Parathyroid adenoma (tissue), 2 donors: Measurements from ENCODE around the gene PARVA.

Experiments used
- H2AFZ ChIP-seq: fragments of 300-600 bp; sonication (generic); one replicate; pipeline ENCODE4 v1.7.0; 2017; ENCODE audit warnings: antibody characterized with exemption, mild to moderate bottlenecking
- H3K27ac ChIP-seq: fragments of 300-600 bp; sonication (generic); one replicate; pipeline ENCODE4 v1.7.0; 2017
- H3K27me3 ChIP-seq: fragments of 300-600 bp; sonication (generic); one replicate; pipeline ENCODE4 v1.7.0; 2017; ENCODE audit warnings: low read length; ENCODE audit not compliant: control insufficient read depth, insufficient read depth
- H3K36me3 ChIP-seq: fragments of 300-600 bp; sonication (generic); one replicate; pipeline ENCODE4 v1.7.0; 2017; ENCODE audit warnings: low read length; ENCODE audit not compliant: control insufficient read depth, insufficient read depth
- H3K4me1 ChIP-seq: fragments of 300-600 bp; sonication (generic); one replicate; pipeline ENCODE4 v1.7.0; 2017; ENCODE audit warnings: control low read depth
- H3K4me2 ChIP-seq: fragments of 300-600 bp; sonication (generic); one replicate; pipeline ENCODE4 v1.7.0; 2017; ENCODE audit warnings: low read length
- H3K4me3 ChIP-seq: fragments of 300-600 bp; sonication (generic); one replicate; pipeline ENCODE4 v1.7.0; 2017; ENCODE audit warnings: low read depth, low read length
- H3K79me2 ChIP-seq: fragments of 300-600 bp; sonication (generic); one replicate; pipeline ENCODE4 v1.7.0; 2017; ENCODE audit warnings: control low read depth
- H3K9ac ChIP-seq: fragments of 300-600 bp; sonication (generic); one replicate; pipeline ENCODE4 v1.7.0; 2017; ENCODE audit warnings: mild to moderate bottlenecking
- H3K9me3 ChIP-seq: fragments of 300-600 bp; sonication (generic); one replicate; pipeline ENCODE4 v1.7.0; 2017; ENCODE audit warnings: low read length; ENCODE audit not compliant: control insufficient read depth
- CTCF ChIP-seq: fragments of 300-600 bp; sonication (generic); IDR thresholded peaks from one replicate; pipeline ENCODE4 v1.7.0; 2017; ENCODE audit warnings: antibody characterized with exemption, mild to moderate bottlenecking
- donor health status: primary hyperparathyroidism.

PARVA gene

DNA sequence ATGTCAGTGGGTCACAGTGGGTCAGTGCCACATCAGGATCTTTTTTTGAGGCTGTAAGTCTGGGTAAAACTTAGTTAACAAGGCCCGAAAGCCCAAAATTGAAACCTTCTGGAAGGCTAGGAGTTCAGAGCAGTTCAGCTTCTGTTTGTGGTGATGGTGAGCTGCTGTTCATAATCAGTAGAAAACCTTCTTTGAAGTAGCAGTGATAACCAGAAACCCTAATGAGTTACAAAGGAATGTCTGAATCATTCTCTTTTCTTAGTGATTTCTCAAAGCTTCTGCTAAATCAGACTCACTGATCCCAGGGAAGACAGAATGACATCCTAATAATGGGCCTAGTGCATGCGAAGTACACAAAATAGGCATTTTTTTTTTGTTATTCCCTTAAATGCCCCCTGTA lies 124.7 kb downstream of the PARVA start:
- H3K36me3 ChIP-seq = no peaks in the 10 kb centered on the region
- no peaks in the 10 kb centered on the region for H3K9me3 ChIP-seq
- no peak overlapping the region for H3K9ac ChIP-seq
- H3K79me2 ChIP-seq = no peaks in the 10 kb centered on the region
- no peaks in the 10 kb centered on the region for H3K4me1 ChIP-seq
- no peak for TF ChIP-seq CTCF
- no peak overlapping the region for H3K27ac ChIP-seq
- no peak overlapping the region for H3K4me3 ChIP-seq
- H3K27me3 ChIP-seq = no peaks in the 10 kb centered on the region
- no peak overlapping the region for H3K4me2 ChIP-seq
- no peak overlapping the region for H2AFZ ChIP-seq

- H2AFZ ChIP-seq = no peak overlapping the region
- H3K27ac ChIP-seq = no peak overlapping the region
- no peaks in the 10 kb centered on the region for H3K9me3 ChIP-seq
- H3K4me2 ChIP-seq = no peak overlapping the region
- H3K4me3 ChIP-seq = no peak overlapping the region
- no peaks in the 10 kb centered on the region for H3K36me3 ChIP-seq
- H3K9ac ChIP-seq = no peak overlapping the region
- no peaks in the 10 kb centered on the region for H3K27me3 ChIP-seq
- no peak for TF ChIP-seq CTCF
- H3K79me2 ChIP-seq = no peaks in the 10 kb centered on the region
- H3K4me1 ChIP-seq = no peaks in the 10 kb centered on the region
Measured at GRCh38 chr11:12503039-12503484, 125.7 kb downstream of the PARVA start.

DNA sequence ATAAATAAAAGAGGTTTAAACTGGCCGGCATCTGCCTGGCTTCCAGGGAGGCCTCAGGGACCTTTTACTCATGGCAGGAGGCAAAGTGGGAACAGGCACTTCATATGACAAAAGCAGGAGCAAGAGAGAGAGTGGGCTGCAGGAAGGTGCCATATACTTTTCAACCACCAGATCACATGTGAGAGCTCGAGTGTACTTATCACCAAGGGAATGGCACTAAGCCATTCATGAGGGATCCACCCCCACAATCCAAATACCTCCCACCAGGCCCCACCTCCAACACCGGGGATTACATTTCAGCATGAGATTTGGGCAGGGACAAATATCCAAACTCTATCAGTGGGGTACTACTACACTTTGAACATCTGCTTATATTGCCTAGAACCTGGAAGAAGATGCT lies 126.5 kb downstream of the PARVA start:
- no peak for TF ChIP-seq CTCF
- no peaks in the 10 kb centered on the region for H3K79me2 ChIP-seq
- H3K4me3 ChIP-seq = no peak overlapping the region
- H3K4me1 ChIP-seq = no peaks in the 10 kb centered on the region
- H3K36me3 ChIP-seq = no peaks in the 10 kb centered on the region
- H3K9me3 ChIP-seq = no peaks in the 10 kb centered on the region
- H3K27ac ChIP-seq = no peak overlapping the region
- no peak overlapping the region for H2AFZ ChIP-seq
- no peak overlapping the region for H3K9ac ChIP-seq
- no peak overlapping the region for H3K4me2 ChIP-seq
- no peaks in the 10 kb centered on the region for H3K27me3 ChIP-seq

DNA sequence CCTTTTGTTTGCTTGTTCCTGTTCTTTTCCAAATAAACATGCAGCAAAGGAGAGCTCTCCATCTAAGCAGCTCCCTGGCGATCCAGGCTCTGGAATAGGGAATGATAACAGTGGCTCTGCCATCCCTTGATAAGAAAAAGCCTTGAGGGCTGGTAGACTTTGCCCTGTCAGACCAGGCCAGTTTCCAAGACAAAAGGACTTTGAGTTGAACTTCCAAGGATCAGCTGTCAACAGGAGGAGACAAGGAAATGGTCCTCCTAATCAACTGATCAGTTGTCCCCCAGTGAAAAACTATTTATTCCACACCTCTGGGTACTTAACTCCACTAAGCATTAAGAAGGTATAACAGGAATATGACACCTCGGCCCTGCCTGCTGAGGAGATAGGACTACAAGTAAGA lies 127.8 kb downstream of the PARVA start:
- Histone ChIP-seq H3K9ac (no peak overlapping the region), H3K9me3 (no peaks in the 10 kb centered on the region), H3K79me2 (no peaks in the 10 kb centered on the region), H3K27ac (no peak overlapping the region), H3K4me3 (no peak overlapping the region), H3K4me2 (no peak overlapping the region), H3K4me1 (no peaks in the 10 kb centered on the region), H2AFZ (no peak overlapping the region), H3K27me3 (no peaks in the 10 kb centered on the region), H3K36me3 (no peaks in the 10 kb centered on the region)
- TF ChIP-seq CTCF = no peak

- H3K27me3 ChIP-seq = no peaks in the 10 kb centered on the region
- H3K27ac ChIP-seq = no peak overlapping the region
- H3K4me3 ChIP-seq = no peak overlapping the region
- no peak overlapping the region for H3K9ac ChIP-seq
- no peaks in the 10 kb centered on the region for H3K79me2 ChIP-seq
- no peak for TF ChIP-seq CTCF
- no peak overlapping the region for H3K4me2 ChIP-seq
- no peaks in the 10 kb centered on the region for H3K36me3 ChIP-seq
- H3K4me1 ChIP-seq = no peaks in the 10 kb centered on the region
- no peaks in the 10 kb centered on the region for H3K9me3 ChIP-seq
- no peak overlapping the region for H2AFZ ChIP-seq
Measured at GRCh38 chr11:12506404-12506921, 129.1 kb downstream of the PARVA start.
